Activated CD8-positive, alpha-beta T cell treated with anti-CD3 and anti-CD28 coated beads for 36 hours (primary cell): ENCODE data around the gene SOX18. TPM values are rescaled to one million over a fixed set of nuclear protein-coding genes. Genes with fewer than 3 reads are reported as not detected.

Experiments
- ATAC-seq: fragments of 200-7000 bp; cut with Tn5 transposase; one replicate; pipeline ENCODE4 v1.10.0; 2021; ENCODE audit warnings: mild to moderate bottlenecking, moderate library complexity
- CTCF ChIA-PET: fragments of 350-600 bp; sonication (Branson Sonifier 250); formaldehyde crosslinking; loops from one replicate; lab custom pipeline; 2021; ENCODE audit warnings: antibody characterized with exemption; lab: Charles Lee
- POLR2A ChIA-PET: fragments of 350-600 bp; sonication (Branson Sonifier 250); formaldehyde crosslinking; loops from one replicate; lab custom pipeline; 2021; ENCODE audit warnings: antibody characterized with exemption; lab: Charles Lee
- DNase-seq: peaks from one replicate; pipeline ENCODE4 v3.0.0-alpha.2; 2020
- H3K27ac Mint-ChIP-seq: one replicate; pipeline ENCODE4 v1.8.0; 2021; ENCODE audit warnings: mild to moderate bottlenecking, mixed read lengths
- H3K27me3 Mint-ChIP-seq: one replicate; pipeline ENCODE4 v1.8.0; 2021; ENCODE audit warnings: mixed read lengths
- H3K36me3 Mint-ChIP-seq: one replicate; pipeline ENCODE4 v1.8.0; 2021; ENCODE audit warnings: low read depth, mixed read lengths
- H3K4me1 Mint-ChIP-seq: one replicate; pipeline ENCODE4 v1.8.0; 2021; ENCODE audit warnings: low read depth, mixed read lengths
- H3K4me3 Mint-ChIP-seq: one replicate; pipeline ENCODE4 v1.8.0; 2021; ENCODE audit warnings: mild to moderate bottlenecking, moderate library complexity, mixed read lengths
- H3K9me3 Mint-ChIP-seq: one replicate; pipeline ENCODE4 v1.8.0; 2021; ENCODE audit warnings: mixed read lengths
- intact Hi-C: fragments of 100-400 bp; cut with micrococcal nuclease; formaldehyde crosslinking; loops from one replicate; pipeline ENCODE4 v1.10.0; 2022
- total RNA-seq, 2 experiments: library from RNA; stranded (reverse); gene quantifications; one replicate each; pipeline ENCODE4 v1.2.3, GENCODE V29; 2021
- TF ChIP-seq, protein P1 (sequence below): fragments of 200-600 bp; IDR thresholded peaks from one replicate; pipeline ENCODE4 v1.8.0; 2022; ENCODE audit warnings: antibody characterized with exemption, mild to moderate bottlenecking

SOX18 gene
- total RNA-seq, 2 experiments from 2014 or later = not detected

DNA sequence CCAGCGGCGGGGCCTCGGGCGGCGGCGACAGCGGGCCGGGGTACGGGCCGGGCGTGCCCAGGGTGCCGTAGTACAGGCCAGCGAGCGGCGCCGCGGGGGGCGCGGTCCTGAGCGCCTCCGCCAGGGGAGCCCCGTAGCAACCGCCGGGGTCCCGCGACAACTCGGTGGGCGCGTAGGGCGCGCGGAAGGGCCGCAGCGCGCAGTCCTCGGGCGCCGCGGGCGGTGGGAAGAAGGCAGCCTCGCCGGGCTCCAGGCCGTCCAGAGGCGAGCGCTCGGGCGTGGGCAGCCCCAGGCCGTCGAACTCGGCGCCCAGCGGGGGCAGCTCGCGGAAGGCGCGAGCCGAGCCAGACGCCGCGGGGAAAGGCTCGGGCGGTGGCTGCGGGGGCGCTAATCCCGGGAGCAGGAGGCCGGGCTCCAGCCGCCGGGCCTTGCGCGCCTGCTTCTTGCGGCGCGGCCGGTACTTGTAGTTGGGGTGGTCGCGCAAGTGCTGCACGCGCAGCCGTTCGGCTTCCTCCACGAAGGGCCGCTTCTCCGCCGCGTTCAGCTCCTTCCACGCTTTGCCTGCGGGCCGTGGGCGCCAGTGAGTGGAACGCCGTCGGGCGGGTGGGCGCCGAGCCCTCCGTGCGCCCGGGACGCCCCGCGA is 916 bp downstream of the SOX18 start:
- POLR2A ChIA-PET = no interaction called here
- H3K9me3 Mint-ChIP-seq = no peaks in the 10 kb centered on the region
- intact Hi-C loops = no loop called here
- H3K27ac Mint-ChIP-seq = no peak overlapping the region
- H3K4me1 Mint-ChIP-seq = peaks cover 10% of the 10 kb centered on the region
- peaks cover 45% of the 10 kb centered on the region for H3K27me3 Mint-ChIP-seq
- CTCF ChIA-PET = interaction anchor here (2.8 kb wide), 1 partner anchor 10 kb away, joined by 12 read pairs; no protein-coding TSS in a partner anchor
- no peaks in the 10 kb centered on the region for H3K36me3 Mint-ChIP-seq
- TF ChIP-seq, protein P1, sequence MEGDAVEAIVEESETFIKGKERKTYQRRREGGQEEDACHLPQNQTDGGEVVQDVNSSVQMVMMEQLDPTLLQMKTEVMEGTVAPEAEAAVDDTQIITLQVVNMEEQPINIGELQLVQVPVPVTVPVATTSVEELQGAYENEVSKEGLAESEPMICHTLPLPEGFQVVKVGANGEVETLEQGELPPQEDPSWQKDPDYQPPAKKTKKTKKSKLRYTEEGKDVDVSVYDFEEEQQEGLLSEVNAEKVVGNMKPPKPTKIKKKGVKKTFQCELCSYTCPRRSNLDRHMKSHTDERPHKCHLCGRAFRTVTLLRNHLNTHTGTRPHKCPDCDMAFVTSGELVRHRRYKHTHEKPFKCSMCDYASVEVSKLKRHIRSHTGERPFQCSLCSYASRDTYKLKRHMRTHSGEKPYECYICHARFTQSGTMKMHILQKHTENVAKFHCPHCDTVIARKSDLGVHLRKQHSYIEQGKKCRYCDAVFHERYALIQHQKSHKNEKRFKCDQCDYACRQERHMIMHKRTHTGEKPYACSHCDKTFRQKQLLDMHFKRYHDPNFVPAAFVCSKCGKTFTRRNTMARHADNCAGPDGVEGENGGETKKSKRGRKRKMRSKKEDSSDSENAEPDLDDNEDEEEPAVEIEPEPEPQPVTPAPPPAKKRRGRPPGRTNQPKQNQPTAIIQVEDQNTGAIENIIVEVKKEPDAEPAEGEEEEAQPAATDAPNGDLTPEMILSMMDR = no peak
- H3K4me3 Mint-ChIP-seq = no peak overlapping the region
- peak; percentile 24 for ATAC-seq
- DNase-seq = peak; percentile 4

DNA sequence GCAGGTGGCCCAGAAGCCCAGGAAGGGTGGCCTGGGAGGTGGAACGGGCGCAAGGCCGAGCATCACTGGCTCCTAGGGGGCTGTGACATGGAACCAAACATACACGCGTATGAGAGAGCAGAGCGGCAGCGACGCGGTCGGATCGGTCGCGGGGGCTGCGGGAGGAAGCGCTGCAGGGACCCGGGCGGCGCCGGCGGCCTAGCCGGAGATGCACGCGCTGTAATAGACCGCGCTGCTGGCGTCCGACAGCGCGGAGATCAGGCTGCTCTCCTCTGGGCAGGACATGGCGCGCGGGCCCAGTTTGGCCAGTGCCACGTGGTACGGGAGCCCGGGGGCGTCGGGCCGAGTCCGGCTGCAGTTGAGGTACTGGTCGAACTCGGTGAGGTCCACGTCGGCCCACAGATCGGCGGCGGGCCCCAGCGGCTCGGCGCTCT is 1.5 kb downstream of the SOX18 start:
- Mint-ChIP-seq H3K36me3 (no peaks in the 10 kb centered on the region), H3K4me1 (peaks cover 10% of the 10 kb centered on the region), H3K27me3 (peaks cover 40% of the 10 kb centered on the region), H3K27ac (no peak overlapping the region), H3K9me3 (no peaks in the 10 kb centered on the region), H3K4me3 (no peak overlapping the region)
- ATAC-seq (peak; percentile 13), DNase-seq (no peak)
- intact Hi-C loops = no loop called here
- TF ChIP-seq, protein P1 = no peak
- ChIA-PET CTCF (no interaction called here), POLR2A (interaction anchor here (1.0 to 2.0 kb wide), 2 partner anchors 10 to 15 kb away, joined by 3 to 7 read pairs; partner anchors contain the start of gene TCEA2)

DNA sequence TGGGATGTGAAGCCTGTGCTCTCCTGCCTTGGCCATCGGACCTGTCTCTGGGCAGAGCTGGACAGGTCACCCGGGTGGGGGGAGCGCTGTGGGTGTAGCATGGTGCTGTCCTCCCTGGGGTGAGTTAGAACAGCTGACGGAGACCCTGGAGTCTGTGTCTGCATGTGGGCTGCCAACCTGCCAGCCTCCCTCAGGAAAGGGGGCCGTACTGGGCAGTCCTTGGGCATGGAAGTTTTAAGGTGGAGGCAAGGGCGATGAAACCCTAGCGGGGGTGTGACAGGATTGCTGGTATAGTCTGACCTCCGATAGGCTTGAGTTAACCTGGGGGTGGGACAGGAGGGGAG is 2.4 kb downstream of the SOX18 start:
- H3K27ac Mint-ChIP-seq = no peak overlapping the region
- DNase-seq = no peak
- peaks cover 12% of the 10 kb centered on the region for H3K4me1 Mint-ChIP-seq
- no peak for ATAC-seq
- TF ChIP-seq, protein P1 = no peak
- H3K9me3 Mint-ChIP-seq = no peaks in the 10 kb centered on the region
- no peaks in the 10 kb centered on the region for H3K36me3 Mint-ChIP-seq
- peaks cover 40% of the 10 kb centered on the region for H3K27me3 Mint-ChIP-seq
- H3K4me3 Mint-ChIP-seq = no peak overlapping the region
- intact Hi-C loops = no loop called here
- POLR2A ChIA-PET = interaction anchor here (1.0 to 2.0 kb wide), 2 partner anchors 9 to 16 kb away, joined by 3 to 7 read pairs; partner anchors contain the start of gene TCEA2
- CTCF ChIA-PET = no interaction called here

DNA sequence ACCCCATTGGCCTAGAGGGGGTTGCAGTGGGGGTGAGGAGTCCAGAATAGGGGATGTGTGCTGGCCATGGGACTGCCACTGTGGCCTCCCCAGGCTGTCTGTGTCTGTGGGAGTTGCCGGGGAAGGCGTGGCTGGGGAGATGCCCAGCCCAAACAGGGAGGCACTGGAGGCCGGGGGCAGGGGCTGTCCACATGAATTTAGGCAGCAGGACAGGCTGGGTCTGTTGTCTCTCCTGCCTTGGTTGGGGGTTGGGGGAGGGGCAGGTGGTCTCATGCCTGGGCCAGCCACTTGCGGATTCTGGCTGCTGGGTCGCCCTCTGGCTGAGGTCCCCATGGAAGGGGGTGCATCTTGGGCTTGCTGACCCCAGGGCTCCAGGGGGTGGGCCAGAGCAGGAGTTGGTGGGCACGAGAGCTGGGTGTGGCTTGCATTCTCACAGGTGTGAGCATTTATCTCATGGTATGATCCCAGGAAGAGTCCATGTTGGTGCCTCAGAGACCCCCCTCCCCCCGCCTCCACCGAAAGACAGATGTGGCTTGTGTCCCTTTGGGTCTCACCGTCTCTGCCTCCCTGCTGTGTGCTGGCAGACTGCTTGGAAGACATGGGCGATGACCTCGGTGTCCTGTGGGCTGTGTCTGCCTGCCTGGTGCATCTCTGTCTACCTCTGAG is 4.0 kb downstream of the SOX18 start:
- Mint-ChIP-seq H3K4me3 (no peak overlapping the region), H3K36me3 (no peaks in the 10 kb centered on the region), H3K4me1 (peaks cover 16% of the 10 kb centered on the region), H3K9me3 (no peaks in the 10 kb centered on the region), H3K27ac (no peak overlapping the region), H3K27me3 (peaks cover 31% of the 10 kb centered on the region)
- ATAC-seq (no peak), DNase-seq (no peak)
- TF ChIP-seq, protein P1 = no peak
- ChIA-PET CTCF (no interaction called here), POLR2A (interaction anchor here (0.8 to 2.0 kb wide), 3 partner anchors 7 to 13 kb away, joined by 3 to 7 read pairs (median 3); no protein-coding TSS in a partner anchor)
- intact Hi-C loops = no loop called here
